WTC11 (cell line): Measurements from ENCODE around the gene IL17RA. TPM values are rescaled to one million over a fixed set of nuclear protein-coding genes. Genes with fewer than 3 reads are reported as not detected.

Source experiments
- ATAC-seq: fragments of 200-7000 bp; cut with Tn5 transposase; 2 replicates; pipeline ENCODE4 v1.10.0; 2021; ENCODE audit warnings: mild to moderate bottlenecking, moderate library complexity
- CTCF ChIA-PET: fragments of 300-600 bp; sonication (Branson Sonifier 250); formaldehyde crosslinking; loops from one replicate; lab custom pipeline; 2021; ENCODE audit warnings: antibody characterized with exemption; lab: Charles Lee
- POLR2A ChIA-PET: fragments of 350-600 bp; sonication (Branson Sonifier 250); formaldehyde crosslinking; loops from one replicate; lab custom pipeline; 2021; ENCODE audit warnings: antibody characterized with exemption; lab: Charles Lee
- DNase-seq: peaks from one replicate; pipeline ENCODE4 v3.0.0; 2021; ENCODE audit warnings: low spot score
- H3K27ac Mint-ChIP-seq: 2 replicates; pipeline ENCODE4 v1.8.0; 2021; ENCODE audit warnings: mixed read lengths
- H3K27me3 Mint-ChIP-seq: 2 replicates; pipeline ENCODE4 v1.8.0; 2021; ENCODE audit warnings: low read depth, mild to moderate bottlenecking, moderate library complexity, mixed read lengths
- H3K36me3 Mint-ChIP-seq: 2 replicates; pipeline ENCODE4 v1.8.0; 2021; ENCODE audit warnings: mixed read lengths
- H3K4me1 Mint-ChIP-seq: 2 replicates; pipeline ENCODE4 v1.8.0; 2022; ENCODE audit warnings: mixed read lengths
- H3K4me3 Mint-ChIP-seq: 2 replicates; pipeline ENCODE4 v1.8.0; 2021; ENCODE audit warnings: mild to moderate bottlenecking, moderate library complexity, mixed read lengths
- H3K9me3 Mint-ChIP-seq: 2 replicates; pipeline ENCODE4 v1.8.0; 2021; ENCODE audit warnings: mixed read lengths
- AFF4 ChIP-seq: sonication (generic); formaldehyde crosslinking; IDR thresholded peaks from 2 replicates; pipeline ENCODE4 v1.8.1; 2023; ENCODE audit warnings: mild to moderate bottlenecking, missing genetic modification reagents, borderline replicate concordance
- ARID4B ChIP-seq: sonication (generic); formaldehyde crosslinking; IDR thresholded peaks from 2 replicates; pipeline ENCODE4 v1.8.0; 2023; ENCODE audit warnings: missing genetic modification reagents, mild to moderate bottlenecking, borderline replicate concordance
- CREM ChIP-seq: sonication (generic); formaldehyde crosslinking; IDR thresholded peaks from 2 replicates; pipeline ENCODE4 v1.8.1; 2022; ENCODE audit warnings: mild to moderate bottlenecking, missing genetic modification reagents, moderate library complexity
- ESRRA ChIP-seq: sonication (generic); formaldehyde crosslinking; IDR thresholded peaks from 2 replicates; pipeline ENCODE4 v1.8.1; 2022; ENCODE audit warnings: mild to moderate bottlenecking, missing genetic modification reagents, borderline replicate concordance
- ETV6 ChIP-seq: sonication (generic); formaldehyde crosslinking; IDR thresholded peaks from 2 replicates; pipeline ENCODE4 v1.8.1; 2022; ENCODE audit warnings: mild to moderate bottlenecking, missing genetic modification reagents
- KAT7 ChIP-seq: sonication (generic); formaldehyde crosslinking; IDR thresholded peaks from 2 replicates; pipeline ENCODE4 v1.8.1; 2023; ENCODE audit warnings: missing genetic modification reagents, mild to moderate bottlenecking, borderline replicate concordance
- NFATC4 ChIP-seq: fragments of 250-450 bp; sonication (Bioruptor Pico); IDR thresholded peaks from 2 replicates; pipeline ENCODE4 v1.9.0; 2021; ENCODE audit warnings: mild to moderate bottlenecking
- PRRX2 ChIP-seq: fragments of 250-450 bp; sonication (Bioruptor Pico); IDR thresholded peaks from 2 replicates; pipeline ENCODE4 v1.8.0; 2021; ENCODE audit warnings: mild to moderate bottlenecking
- RORB ChIP-seq: fragments of 250-450 bp; sonication (Bioruptor Pico); IDR thresholded peaks from 2 replicates; pipeline ENCODE4 v1.9.0; 2021; ENCODE audit warnings: mild to moderate bottlenecking
- TP53 ChIP-seq: sonication (generic); formaldehyde crosslinking; IDR thresholded peaks from 2 replicates; pipeline ENCODE4 v1.8.1; 2023; ENCODE audit warnings: mild to moderate bottlenecking, missing genetic modification reagents
- ZNF219 ChIP-seq: sonication (generic); formaldehyde crosslinking; IDR thresholded peaks from 2 replicates; pipeline ENCODE4 v1.8.0; 2023; ENCODE audit warnings: missing genetic modification reagents, mild to moderate bottlenecking, borderline replicate concordance
- ZNF263 ChIP-seq: sonication (generic); formaldehyde crosslinking; IDR thresholded peaks from 2 replicates; pipeline ENCODE4 v1.8.1; 2022; ENCODE audit warnings: low read depth, mild to moderate bottlenecking, moderate library complexity, missing genetic modification reagents
- ZNF532 ChIP-seq: fragments of 250-450 bp; sonication (Bioruptor Pico); IDR thresholded peaks from 2 replicates; pipeline ENCODE4 v1.9.0; 2021; ENCODE audit warnings: mild to moderate bottlenecking, borderline replicate concordance
- ZSCAN18 ChIP-seq: fragments of 250-450 bp; sonication (Bioruptor Pico); IDR thresholded peaks from 2 replicates; pipeline ENCODE4 v2.1.2; 2022; ENCODE audit warnings: mild to moderate bottlenecking, moderate library complexity
- total RNA-seq: library from RNA; stranded (reverse); gene quantifications from 3 replicates; pipeline ENCODE4 v1.2.3, GENCODE V29; 2021

The IL17RA gene
- total RNA-seq, 1 experiment from 2014 or later: 7.9 TPM

- Mint-ChIP-seq H3K9me3 (no peaks in the 10 kb centered on the region), H3K27ac (no peak overlapping the region; the same call in 1 of the 2 replicates), H3K27me3 (peaks cover 34% of the 10 kb centered on the region), H3K4me1 (peaks cover 17% of the 10 kb centered on the region), H3K4me3 (peak overlapping the region; percentile 71), H3K36me3 (no peaks in the 10 kb centered on the region)
- CTCF ChIA-PET: interaction anchor here (0.6 to 1.7 kb wide), 6 partner anchors 9 to 1066 kb away, joined by 3 to 8 read pairs (median 4); partner anchors contain the start of gene USP18
- no peak for DNase-seq
- no peak for ATAC-seq
- POLR2A ChIA-PET: no interaction called here
- TF ChIP-seq ETV6 (CRISPR knock-in tag) (no peak), ESRRA (CRISPR knock-in tag) (no peak), CREM (no peak), ARID4B (CRISPR knock-in tag) (no peak), ZNF532 (no peak), PRRX2 (CRISPR knock-in tag) (no peak), KAT7 (no peak), ZNF219 (CRISPR knock-in tag) (no peak), ZNF263 (CRISPR knock-in tag) (no peak), TP53 (CRISPR knock-in tag) (no peak), ZSCAN18 (no peak), NFATC4 (CRISPR knock-in tag) (no peak), AFF4 (no peak), RORB (no peak)
These were observed 874 bp upstream of the IL17RA start for GRCh38 chr22:17083811-17084441.
